ENCODE results near the gene TTLL5.

DNA sequence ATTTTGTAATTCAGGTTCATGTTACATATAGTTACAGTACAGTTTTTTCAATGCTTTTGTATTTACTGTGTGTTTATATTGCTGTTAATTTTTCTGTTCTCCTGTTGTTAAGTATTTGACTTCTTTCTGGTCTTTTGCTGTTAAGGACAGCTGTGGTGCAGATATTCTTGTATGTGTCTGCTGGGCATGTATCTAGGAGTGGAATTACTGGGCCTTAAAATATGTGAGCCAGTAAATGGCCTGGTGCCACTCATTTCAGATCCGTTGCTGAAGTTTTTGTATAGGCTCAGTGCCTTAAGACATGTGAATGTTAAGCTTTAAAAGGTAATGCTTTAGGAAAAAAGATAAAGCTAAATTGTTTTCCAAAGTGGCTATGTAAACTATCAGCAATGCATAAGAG, 87.3 kb downstream of the TTLL5 start:
- TF ChIP-seq, protein P1, sequence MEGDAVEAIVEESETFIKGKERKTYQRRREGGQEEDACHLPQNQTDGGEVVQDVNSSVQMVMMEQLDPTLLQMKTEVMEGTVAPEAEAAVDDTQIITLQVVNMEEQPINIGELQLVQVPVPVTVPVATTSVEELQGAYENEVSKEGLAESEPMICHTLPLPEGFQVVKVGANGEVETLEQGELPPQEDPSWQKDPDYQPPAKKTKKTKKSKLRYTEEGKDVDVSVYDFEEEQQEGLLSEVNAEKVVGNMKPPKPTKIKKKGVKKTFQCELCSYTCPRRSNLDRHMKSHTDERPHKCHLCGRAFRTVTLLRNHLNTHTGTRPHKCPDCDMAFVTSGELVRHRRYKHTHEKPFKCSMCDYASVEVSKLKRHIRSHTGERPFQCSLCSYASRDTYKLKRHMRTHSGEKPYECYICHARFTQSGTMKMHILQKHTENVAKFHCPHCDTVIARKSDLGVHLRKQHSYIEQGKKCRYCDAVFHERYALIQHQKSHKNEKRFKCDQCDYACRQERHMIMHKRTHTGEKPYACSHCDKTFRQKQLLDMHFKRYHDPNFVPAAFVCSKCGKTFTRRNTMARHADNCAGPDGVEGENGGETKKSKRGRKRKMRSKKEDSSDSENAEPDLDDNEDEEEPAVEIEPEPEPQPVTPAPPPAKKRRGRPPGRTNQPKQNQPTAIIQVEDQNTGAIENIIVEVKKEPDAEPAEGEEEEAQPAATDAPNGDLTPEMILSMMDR (conservative IDR thresholded peaks at IDR 0.05; ENCODE audit: low read depth, low read length) = no peak
- TF ChIP-seq EZH2phosphoT487 (IDR thresholded peaks at IDR 0.05; ENCODE audit: borderline replicate concordance, low read length) (no peak), EZH2 (IDR thresholded peaks at IDR 0.05; ENCODE audit: low read length, unreplicated experiment) (no peak)

Measured in PC-3 (cell line).